ENCODE measurements around the gene TF. TPM values are rescaled to one million over a fixed set of nuclear protein-coding genes. Genes with fewer than 3 reads are reported as not detected.
A peak's percentile ranks its signal among the peaks of the same experiment; 100 is the strongest.

Gene TF
- total RNA-seq, 1 experiment from 2014 or later: 0.09 TPM

GRCh38 chr3:133835961-133836360 lies 89.8 kb downstream of the TF start:
- Histone ChIP-seq H3K79me1 (ENCODE audit: insufficient read depth, low read depth, low read length, poor library complexity, severe bottlenecking) (no peaks in the 10 kb centered on the region), H2BK5ac (ENCODE audit: insufficient read length, low read length) (no peak overlapping the region), H2BK15ac (ENCODE audit: low read depth, low read length) (no peak overlapping the region), H2BK20ac (ENCODE audit: low read depth, low read length, poor library complexity, severe bottlenecking) (no peak overlapping the region), H4K5ac (ENCODE audit: insufficient read length, low read depth, low read length) (no peak overlapping the region), H4K91ac (ENCODE audit: insufficient read length, low read depth, low read length) (no peak overlapping the region), H3K23ac (ENCODE audit: insufficient read length, low read depth, low read length) (no peak overlapping the region), H3K18ac (ENCODE audit: insufficient read length, low read depth, low read length) (no peak overlapping the region), H2AK5ac (ENCODE audit: insufficient read length, low read length) (no peak overlapping the region), H3K9me3 (ENCODE audit: control insufficient read depth, low read depth, low read length) (no peaks in the 10 kb centered on the region), H2AFZ (ENCODE audit: low read length) (no peak overlapping the region), H3K56ac (ENCODE audit: insufficient read length, low read depth, low read length) (no peak overlapping the region), H4K20me1 (ENCODE audit: control insufficient read depth, insufficient read depth, insufficient read length) (no peaks in the 10 kb centered on the region), H3K4me1 (ENCODE audit: insufficient read depth, low read length) (no peaks in the 10 kb centered on the region), H3K23me2 (ENCODE audit: insufficient read length, low read depth, low read length, poor library complexity, severe bottlenecking) (no peaks in the 10 kb centered on the region), H3K4me2 (ENCODE audit: insufficient read depth, insufficient read length, low read length) (no peak overlapping the region), H2BK120ac (ENCODE audit: low read depth, low read length, poor library complexity, severe bottlenecking) (no peak overlapping the region), H3K14ac (ENCODE audit: insufficient read depth, low read length) (no peak overlapping the region), H2BK12ac (ENCODE audit: insufficient read length, low read depth, low read length) (no peak overlapping the region), H3K79me2 (ENCODE audit: insufficient read depth, low read length) (no peaks in the 10 kb centered on the region), H3K27me3 (ENCODE audit: insufficient read depth, low read length) (no peaks in the 10 kb centered on the region), H4K8ac (replicated peaks; ENCODE audit: insufficient read length, low read depth, low read length) (no peak overlapping the region), H3K9ac (ENCODE audit: extremely low read depth, insufficient read length, low read length) (no peak overlapping the region), H3K4ac (ENCODE audit: low read depth, low read length) (no peak overlapping the region), H3K27ac (ENCODE audit: insufficient read length, low read depth, low read length) (no peak overlapping the region), H3T11ph (ENCODE audit: low read length) (no peak overlapping the region)
- Mint-ChIP-seq H3K27ac (no peak overlapping the region; a peak in 1 of 7 replicates), H3K4me1 (no peaks in the 10 kb centered on the region), H3K9me3 (no peaks in the 10 kb centered on the region), H3K36me3 (ENCODE audit: insufficient read depth in 1 of 3, low read depth in 3 of 3) (peaks cover 0 to 3% (median 1%) of the 10 kb centered on the region in 3 experiments; a peak in 1 of 7 replicates), H3K27me3 (ENCODE audit: low read depth) (no peaks in the 10 kb centered on the region), H3K4me3 (no peak overlapping the region)
- DNase-seq: peak; percentile 9
- no peak for TF ChIP-seq CTCF (conservative IDR thresholded peaks at IDR 0.05)
- no CpG with 5 or more reads among the region's 4 CpGs for whole genome bisulfite sequencing (ENCODE audit: extremely low coverage, insufficient read length, low lambda C conversion rate)

All from H9 (cell line).